Endothelial cell of umbilical vein (primary cell): ENCODE results near the gene EP400. TPM values are rescaled to one million over a fixed set of nuclear protein-coding genes. Genes with fewer than 3 reads are reported as not detected.

Experiments used
- BruUV-seq: library from RNA; stranded (reverse); fragments of 400-500 nt; replicated peaks from 2 replicates; lab custom pipeline; 2021; lab: Mats Ljungman, UMichigan
- CTCF ChIA-PET: fragments of 300-600, 350-600 bp; sonication (Branson Sonifier 250); formaldehyde crosslinking; loops from one replicate; lab custom pipeline; 2021; ENCODE audit warnings: antibody characterized with exemption, inconsistent platforms; lab: Charles Lee
- POLR2A ChIA-PET: fragments of 300-600, 350-600 bp; sonication (Branson Sonifier 250); formaldehyde crosslinking; loops from one replicate; lab custom pipeline; 2021; ENCODE audit warnings: antibody characterized with exemption, inconsistent platforms; lab: Charles Lee
- DNase-seq: peaks from one replicate; pipeline ENCODE4 v3.0.0-alpha.2; 2011; ENCODE audit warnings: low read depth, low spot score
- FAIRE-seq: peaks from 2 replicates; lab custom pipeline; 2011; peaks lifted over from hg19 to GRCh38; lab: Jason Lieb, UNC
- H2AFZ ChIP-seq: 2 replicates; pipeline ENCODE4 v1.6.0; 2012; ENCODE audit warnings: low read depth, low read length, control low read depth, inconsistent platforms
- H3K27ac ChIP-seq: 2 replicates; pipeline ENCODE4 v1.5.1; 2011; ENCODE audit warnings: low read depth, mild to moderate bottlenecking, control low read depth, low read length, moderate library complexity; ENCODE audit not compliant: insufficient read depth
- H3K27me3 ChIP-seq, 2 experiments: 2 replicates each; pipeline versions ENCODE4 v1.6.0 to v1.6.1; 2011; ENCODE audit warnings: low read length in 2 of 2, mixed read lengths in 1 of 2; ENCODE audit not compliant: control insufficient read depth in 2 of 2, insufficient read depth in 2 of 2
- H3K36me3 ChIP-seq, 2 experiments: 2 replicates in 1 of 2; 3 replicates in 1 of 2; pipeline ENCODE4 v1.5.1; 2011; ENCODE audit warnings: low read length in 2 of 2, mild to moderate bottlenecking in 1 of 2, moderate library complexity in 1 of 2; ENCODE audit not compliant: control insufficient read depth in 2 of 2, insufficient read depth in 2 of 2; ENCODE audit errors: extremely low read depth in 1 of 2
- H3K4me1 ChIP-seq: 3 replicates; pipeline ENCODE4 v1.5.1; 2011; ENCODE audit warnings: mild to moderate bottlenecking, low read length; ENCODE audit not compliant: control insufficient read depth, insufficient read depth; ENCODE audit errors: extremely low read depth
- H3K4me2 ChIP-seq: 2 replicates; pipeline ENCODE4 v1.6.1; 2011; ENCODE audit warnings: low read length, control low read depth, mixed read lengths; ENCODE audit not compliant: insufficient read depth
- H3K4me3 ChIP-seq, 3 experiments: fragments of 200-600 bp in 1 of 3; sonication (generic), shearing (Covaris generic) in 1 of 3; replicated peaks in 1 of 3; 2 replicates each; pipeline ENCODE4 v1.5.1; 2011 to 2016; ENCODE audit warnings: control low read depth in 3 of 3, low read length in 3 of 3, mild to moderate bottlenecking in 2 of 3, inconsistent platforms in 1 of 3, low read depth in 1 of 3, moderate library complexity in 1 of 3; ENCODE audit not compliant: insufficient read depth in 1 of 3
- H3K79me2 ChIP-seq: 2 replicates; pipeline ENCODE4 v1.6.0; 2012; ENCODE audit warnings: low read length, inconsistent platforms; ENCODE audit not compliant: control insufficient read depth, insufficient read depth
- H3K9ac ChIP-seq: replicated peaks from 2 replicates; pipeline ENCODE3; 2011; ENCODE audit warnings: low read length, control low read depth; ENCODE audit not compliant: insufficient read depth; ENCODE audit errors: extremely low read depth
- H3K9me1 ChIP-seq: replicated peaks from 3 replicates; pipeline ENCODE4 v1.6.0; 2011; ENCODE audit warnings: mild to moderate bottlenecking, low read length; ENCODE audit not compliant: control insufficient read depth, insufficient read depth; ENCODE audit errors: extremely low read depth
- H3K9me3 ChIP-seq: replicated peaks from 2 replicates; pipeline ENCODE4 v1.5.1; 2012; ENCODE audit warnings: low read length, inconsistent platforms; ENCODE audit not compliant: control insufficient read depth, insufficient read depth
- H4K20me1 ChIP-seq: replicated peaks from 2 replicates; pipeline ENCODE3; 2011; ENCODE audit warnings: mild to moderate bottlenecking, low read length; ENCODE audit not compliant: control insufficient read depth, insufficient read depth; ENCODE audit errors: extremely low read depth
- CTCF ChIP-seq, 2 donors: IDR thresholded peaks; 1 replicate in 1 of 2; 2 replicates in 1 of 2; pipeline ENCODE4 v1.5.1; 2011; ENCODE audit warnings: low read length in 2 of 2, mild to moderate bottlenecking in 2 of 2, moderate library complexity in 2 of 2, control low read depth in 1 of 2, inconsistent platforms in 1 of 2, low read depth in 1 of 2; ENCODE audit not compliant: insufficient read depth in 1 of 2; ENCODE audit errors: extremely low read depth in 1 of 2
- EZH2 ChIP-seq: IDR thresholded peaks from 2 replicates; pipeline ENCODE4 v1.6.1; 2012; ENCODE audit warnings: borderline replicate concordance, low read depth, mild to moderate bottlenecking, moderate library complexity, low read length, inconsistent platforms; ENCODE audit not compliant: severe bottlenecking
- FOS ChIP-seq: IDR thresholded peaks from 2 replicates; pipeline ENCODE4 v1.6.1; 2011; ENCODE audit warnings: mild to moderate bottlenecking, low read length, moderate library complexity, borderline replicate concordance; ENCODE audit not compliant: insufficient read depth
- GATA2 ChIP-seq: IDR thresholded peaks from 2 replicates; pipeline ENCODE4 v1.7.0; 2011; ENCODE audit warnings: low read depth, mild to moderate bottlenecking, moderate library complexity, mixed read lengths, low read length; ENCODE audit not compliant: insufficient read length, insufficient read depth
- JUN ChIP-seq: IDR thresholded peaks from 2 replicates; pipeline ENCODE4 v1.6.1; 2011; ENCODE audit warnings: borderline replicate concordance, low read depth; ENCODE audit not compliant: insufficient read length, insufficient read depth
- MAX ChIP-seq: IDR thresholded peaks from 2 replicates; pipeline ENCODE4 v1.6.1; 2011; ENCODE audit not compliant: insufficient read depth, insufficient read length
- MYC ChIP-seq: IDR thresholded peaks from one replicate; pipeline ENCODE4 v1.6.1; 2011; ENCODE audit warnings: mild to moderate bottlenecking, low read depth, low read length
- POLR2A ChIP-seq: IDR thresholded peaks from 2 replicates; pipeline ENCODE4 v1.6.1; 2012; ENCODE audit warnings: low read depth, mild to moderate bottlenecking, control low read depth, low read length
- POLR2AphosphoS5 ChIP-seq: IDR thresholded peaks from 2 replicates; pipeline ENCODE4 v1.6.1; 2012; ENCODE audit warnings: low read depth, mild to moderate bottlenecking, control low read depth, low read length, moderate library complexity; ENCODE audit not compliant: insufficient read depth
- dilution Hi-C: fragments of 300-500 bp; cut with MboI; formaldehyde crosslinking; loops from one replicate; pipeline ENCODE4 v1.15.0; 2019; ENCODE audit warnings: low sequenced_read_pairs; ENCODE audit not compliant: extremely low pct_ligation_motif_present
- intact Hi-C: fragments of 100-400 bp; cut with micrococcal nuclease; formaldehyde crosslinking; loops from one replicate; pipeline ENCODE4 v1.10.0; 2022
- polyA plus RNA-seq, 4 experiments: library from polyadenylated mRNA; depleted of rRNA in 3 of 4; stranded (reverse) in 3 of 4; unstranded in 1 of 4; fragments of >200 nt; gene quantifications; 2 replicates each; pipeline versions ENCODE4 v1.2.1 to v1.2.3, GENCODE V29; 2011 to 2012; ENCODE audit warnings: missing spikeins in 1 of 4
- total RNA-seq: library from RNA; stranded (reverse); gene quantifications from 2 replicates; pipeline ENCODE4 v1.2.3, GENCODE V29; 2021

EP400 gene
- total and polyA plus RNA-seq, 2 donors (not counting 3 experiments of a cell fraction or from before 2014, with no cell fraction given), result 9.0 to 57.7 TPM

GRCh38 chr12:132009336-132009859 lies 59.7 kb downstream of the EP400 start:
- Histone ChIP-seq H4K20me1 (no peaks in the 10 kb centered on the region), H3K27me3 (no peaks in the 10 kb centered on the region), H3K9me3 (no peaks in the 10 kb centered on the region), H3K9me1 (no peaks in the 10 kb centered on the region), H3K4me1 (no peaks in the 10 kb centered on the region), H3K4me2 (no peak overlapping the region), H3K27ac (no peak overlapping the region), H2AFZ (no peak overlapping the region), H3K79me2 (no peaks in the 10 kb centered on the region), H3K9ac (no peak overlapping the region), H3K36me3 (peaks cover 23 to 41% of the 10 kb centered on the region in 2 experiments), H3K4me3 (no peak overlapping the region)
- no peak for FAIRE-seq
- TF ChIP-seq MYC, result no peak
- TF ChIP-seq EZH2, result no peak
- no peak for TF ChIP-seq GATA2
- TF ChIP-seq JUN, result no peak
- TF ChIP-seq POLR2A, result no peak
- no peak for TF ChIP-seq MAX
- TF ChIP-seq CTCF (IDR thresholded peaks at IDR 0.05; ENCODE audit: extremely low read depth in 1 of 2, insufficient read depth in 1 of 2, low read depth in 1 of 2, low read length in 2 of 2), result no peak
- TF ChIP-seq FOS, result no peak
- TF ChIP-seq POLR2AphosphoS5, result no peak
- dilution Hi-C loops, result no loop called here
- ChIA-PET POLR2A (no interaction called here), CTCF (interaction anchor here (1.2 kb wide), 1 partner anchor 10 kb away, joined by 3 read pairs; no protein-coding TSS in a partner anchor)
- BruUV-seq, result no TSS peak
- DNase-seq, result no peak
- intact Hi-C loops, result no loop called here
